ENCODE measurements around the gene EIF2D. TPM values are rescaled to one million over a fixed set of nuclear protein-coding genes. Genes with fewer than 3 reads are reported as not detected.

EIF2D gene
- total RNA-seq, 1 donor from 2014 or later: 19.5 TPM

- Mint-ChIP-seq H3K4me1 (ENCODE audit: low read depth, unreplicated experiment) (no peaks in the 10 kb centered on the region), H3K27me3 (ENCODE audit: unreplicated experiment) (peaks cover 2% of the 10 kb centered on the region), H3K9me3 (ENCODE audit: unreplicated experiment) (no peaks in the 10 kb centered on the region)
Measured at GRCh38 chr1:206595581-206596318, 16.5 kb downstream of the EIF2D start.

GRCh38 chr1:206593351-206593925 lies 18.8 kb downstream of the EIF2D start:
- H3K4me1 Mint-ChIP-seq (ENCODE audit: low read depth, unreplicated experiment): no peaks in the 10 kb centered on the region
- no peak for DNase-seq
- no peaks in the 10 kb centered on the region for H3K9me3 Mint-ChIP-seq (ENCODE audit: unreplicated experiment)
- H3K27me3 Mint-ChIP-seq (ENCODE audit: unreplicated experiment): peaks cover 2% of the 10 kb centered on the region
- no peak overlapping the region for H3K27ac Mint-ChIP-seq (ENCODE audit: unreplicated experiment)
- H3K36me3 Mint-ChIP-seq (ENCODE audit: unreplicated experiment): no peaks in the 10 kb centered on the region
- TF ChIP-seq, protein P1, sequence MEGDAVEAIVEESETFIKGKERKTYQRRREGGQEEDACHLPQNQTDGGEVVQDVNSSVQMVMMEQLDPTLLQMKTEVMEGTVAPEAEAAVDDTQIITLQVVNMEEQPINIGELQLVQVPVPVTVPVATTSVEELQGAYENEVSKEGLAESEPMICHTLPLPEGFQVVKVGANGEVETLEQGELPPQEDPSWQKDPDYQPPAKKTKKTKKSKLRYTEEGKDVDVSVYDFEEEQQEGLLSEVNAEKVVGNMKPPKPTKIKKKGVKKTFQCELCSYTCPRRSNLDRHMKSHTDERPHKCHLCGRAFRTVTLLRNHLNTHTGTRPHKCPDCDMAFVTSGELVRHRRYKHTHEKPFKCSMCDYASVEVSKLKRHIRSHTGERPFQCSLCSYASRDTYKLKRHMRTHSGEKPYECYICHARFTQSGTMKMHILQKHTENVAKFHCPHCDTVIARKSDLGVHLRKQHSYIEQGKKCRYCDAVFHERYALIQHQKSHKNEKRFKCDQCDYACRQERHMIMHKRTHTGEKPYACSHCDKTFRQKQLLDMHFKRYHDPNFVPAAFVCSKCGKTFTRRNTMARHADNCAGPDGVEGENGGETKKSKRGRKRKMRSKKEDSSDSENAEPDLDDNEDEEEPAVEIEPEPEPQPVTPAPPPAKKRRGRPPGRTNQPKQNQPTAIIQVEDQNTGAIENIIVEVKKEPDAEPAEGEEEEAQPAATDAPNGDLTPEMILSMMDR (IDR thresholded peaks at IDR 0.05; ENCODE audit: partially characterized antibody, unreplicated experiment): no peak
- no peak overlapping the region for H3K4me3 Mint-ChIP-seq (ENCODE audit: unreplicated experiment)

More at GRCh38 chr1:206595581-206596318, 16.5 kb downstream of the EIF2D start:
- TF ChIP-seq, protein P1 (IDR thresholded peaks at IDR 0.05; ENCODE audit: partially characterized antibody, unreplicated experiment): no peak
- Mint-ChIP-seq H3K27ac (ENCODE audit: unreplicated experiment) (no peak overlapping the region), H3K4me3 (ENCODE audit: unreplicated experiment) (no peak overlapping the region), H3K36me3 (ENCODE audit: unreplicated experiment) (peaks cover 5% of the 10 kb centered on the region)
- DNase-seq: no peak

DNA sequence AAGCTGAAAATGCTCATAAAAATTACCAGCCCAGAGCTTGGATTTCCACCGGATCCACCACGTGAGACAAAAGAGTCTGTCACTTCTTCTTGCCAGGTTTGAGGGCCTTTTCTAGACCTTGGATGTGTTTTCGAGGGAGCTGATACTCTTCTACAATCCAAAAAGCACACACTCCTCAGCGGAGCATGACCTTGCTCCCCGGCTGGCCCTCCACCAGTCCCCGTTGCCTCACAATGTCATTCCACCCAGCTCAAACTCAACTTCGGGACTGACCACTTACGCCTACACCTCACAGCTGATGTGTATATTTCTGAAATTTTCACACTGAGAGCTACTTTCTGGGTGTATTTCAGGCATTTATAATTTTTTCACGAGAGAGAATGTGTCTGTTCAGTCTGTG lies 20.6 kb downstream of the EIF2D start:
- TF ChIP-seq, protein P1 (IDR thresholded peaks at IDR 0.05; ENCODE audit: partially characterized antibody, unreplicated experiment): no peak
- no peaks in the 10 kb centered on the region for H3K36me3 Mint-ChIP-seq (ENCODE audit: unreplicated experiment)
- peaks cover 2% of the 10 kb centered on the region for H3K27me3 Mint-ChIP-seq (ENCODE audit: unreplicated experiment)
- no peaks in the 10 kb centered on the region for H3K4me1 Mint-ChIP-seq (ENCODE audit: low read depth, unreplicated experiment)
- no peak for DNase-seq
- H3K27ac Mint-ChIP-seq (ENCODE audit: unreplicated experiment): no peak overlapping the region
- no peak overlapping the region for H3K4me3 Mint-ChIP-seq (ENCODE audit: unreplicated experiment)
- no peaks in the 10 kb centered on the region for H3K9me3 Mint-ChIP-seq (ENCODE audit: unreplicated experiment)

- no peak overlapping the region for H3K4me3 Mint-ChIP-seq (ENCODE audit: unreplicated experiment)
- DNase-seq: no peak
- peaks cover 2% of the 10 kb centered on the region for H3K27me3 Mint-ChIP-seq (ENCODE audit: unreplicated experiment)
- no peak overlapping the region for H3K27ac Mint-ChIP-seq (ENCODE audit: unreplicated experiment)
- TF ChIP-seq, protein P1 (IDR thresholded peaks at IDR 0.05; ENCODE audit: partially characterized antibody, unreplicated experiment): no peak
- H3K36me3 Mint-ChIP-seq (ENCODE audit: unreplicated experiment): no peaks in the 10 kb centered on the region
- H3K9me3 Mint-ChIP-seq (ENCODE audit: unreplicated experiment): no peaks in the 10 kb centered on the region
- no peaks in the 10 kb centered on the region for H3K4me1 Mint-ChIP-seq (ENCODE audit: low read depth, unreplicated experiment)
Measured at GRCh38 chr1:206591226-206591625, 21.0 kb downstream of the EIF2D start.

All from glutamatergic neuron (in vitro differentiated cells).